Activated T-cell treated with anti-CD3 and anti-CD28 coated beads, Interleukin-2, amount 50 U/mL, for 24 hours (primary cell): ENCODE data around the gene OTOS.

ENCODE experiments used
- DNase-seq: peaks from one replicate; pipeline ENCODE4 v3.0.0-alpha.2; 2020
- H3K27ac Mint-ChIP-seq: 2 replicates; pipeline ENCODE4 v1.8.0; 2020; ENCODE audit warnings: mild to moderate bottlenecking, mixed read lengths
- H3K27me3 Mint-ChIP-seq: 2 replicates; pipeline ENCODE4 v1.8.0; 2020; ENCODE audit warnings: mixed read lengths
- H3K36me3 Mint-ChIP-seq: 2 replicates; pipeline ENCODE4 v1.8.0; 2020; ENCODE audit warnings: low read depth, mixed read lengths
- H3K4me1 Mint-ChIP-seq: 2 replicates; pipeline ENCODE4 v1.8.0; 2020; ENCODE audit warnings: low read depth, mixed read lengths
- H3K4me3 Mint-ChIP-seq: 2 replicates; pipeline ENCODE4 v1.8.0; 2020; ENCODE audit warnings: mild to moderate bottlenecking, moderate library complexity, mixed read lengths
- H3K9me3 Mint-ChIP-seq: 2 replicates; pipeline ENCODE4 v1.8.0; 2020; ENCODE audit warnings: mixed read lengths

Gene OTOS

DNA sequence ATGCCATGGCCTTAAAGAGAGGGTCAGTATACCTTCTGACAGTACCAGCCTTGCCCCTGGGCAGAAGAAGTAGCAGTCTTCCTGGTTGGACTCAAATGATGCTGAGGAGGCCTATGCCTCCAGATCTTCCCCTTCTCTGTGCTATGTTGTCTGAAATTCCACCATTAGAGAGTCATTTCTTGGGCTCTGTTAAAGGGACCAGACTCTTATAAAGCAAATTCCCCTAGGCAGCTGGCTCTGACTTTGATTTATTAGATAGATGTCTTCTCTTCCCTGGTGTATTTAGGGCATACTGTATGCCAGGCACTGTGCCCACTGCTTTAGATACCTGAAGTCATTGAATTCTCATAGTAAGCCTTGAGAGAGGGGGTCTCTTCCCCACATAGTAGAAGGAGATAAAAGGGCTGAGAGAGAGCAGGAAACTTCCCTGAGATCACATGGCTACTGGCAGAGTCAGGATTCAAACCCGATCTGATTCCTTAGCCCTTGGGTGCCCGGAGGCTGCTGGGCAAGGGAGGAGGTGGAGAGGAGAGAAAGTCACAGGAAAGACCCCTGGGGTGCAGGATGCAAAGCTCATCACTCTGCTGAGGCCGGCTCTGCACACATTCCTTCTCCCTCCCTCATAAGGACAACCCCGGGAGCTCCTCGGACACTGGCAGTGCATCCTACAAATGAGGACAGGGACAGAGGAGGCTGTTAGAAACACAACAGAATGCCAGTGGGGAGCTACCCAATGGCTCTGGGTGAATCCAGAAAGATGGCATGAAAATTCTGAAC is 27.4 kb downstream of the OTOS start:
- Mint-ChIP-seq H3K4me3 (no peak overlapping the region), H3K9me3 (no peaks in the 10 kb centered on the region), H3K36me3 (no peaks in the 10 kb centered on the region), H3K27me3 (peaks cover 45% of the 10 kb centered on the region), H3K4me1 (no peaks in the 10 kb centered on the region), H3K27ac (no peak overlapping the region)
- DNase-seq: no peak

DNA sequence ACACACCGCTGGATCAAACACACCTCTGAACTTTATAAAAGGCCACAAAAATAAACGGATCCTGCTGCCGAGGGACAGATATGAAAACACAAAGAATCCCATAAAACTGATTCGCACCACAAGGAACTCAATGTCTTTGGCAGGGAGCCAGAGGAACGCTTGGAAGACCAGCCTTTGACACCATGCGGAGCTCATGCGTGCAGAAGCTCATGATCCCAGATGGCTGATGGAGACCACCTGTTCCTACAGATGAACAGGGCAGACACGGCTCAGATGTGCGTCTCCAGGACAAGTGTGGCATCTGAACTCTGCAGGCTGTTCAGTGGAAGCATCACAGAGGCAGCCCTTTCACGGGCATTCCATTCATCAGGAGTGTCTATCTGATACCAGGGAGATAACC is 29.2 kb downstream of the OTOS start:
- H3K4me3 Mint-ChIP-seq: no peak overlapping the region
- no peaks in the 10 kb centered on the region for H3K9me3 Mint-ChIP-seq
- no peak overlapping the region for H3K27ac Mint-ChIP-seq
- no peaks in the 10 kb centered on the region for H3K36me3 Mint-ChIP-seq
- DNase-seq: no peak
- H3K27me3 Mint-ChIP-seq: peaks cover 54% of the 10 kb centered on the region
- no peaks in the 10 kb centered on the region for H3K4me1 Mint-ChIP-seq

DNA sequence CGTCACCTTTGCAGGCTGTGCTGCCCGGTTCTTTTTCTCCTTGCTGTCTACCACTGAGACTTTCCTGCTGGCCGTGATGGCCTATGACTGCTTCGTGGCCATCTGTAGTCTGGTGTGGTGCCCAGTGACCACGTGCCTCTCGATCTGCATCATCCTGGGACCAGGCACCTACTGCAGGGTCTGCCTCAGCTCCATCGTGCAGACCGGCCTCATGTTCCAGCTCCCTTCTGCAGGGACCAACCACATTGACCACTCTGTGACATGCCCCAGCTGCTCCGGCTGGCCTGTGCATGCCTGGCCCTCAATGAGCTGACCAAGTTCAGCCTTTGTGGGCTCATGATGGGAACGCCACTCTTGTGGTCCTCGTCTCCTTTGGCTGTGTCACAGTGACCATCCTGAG is 31.1 kb downstream of the OTOS start:
- Mint-ChIP-seq H3K4me1 (no peaks in the 10 kb centered on the region), H3K9me3 (no peaks in the 10 kb centered on the region), H3K36me3 (no peaks in the 10 kb centered on the region), H3K4me3 (no peak overlapping the region), H3K27me3 (peaks cover 47% of the 10 kb centered on the region), H3K27ac (no peak overlapping the region)
- DNase-seq: no peak

DNA sequence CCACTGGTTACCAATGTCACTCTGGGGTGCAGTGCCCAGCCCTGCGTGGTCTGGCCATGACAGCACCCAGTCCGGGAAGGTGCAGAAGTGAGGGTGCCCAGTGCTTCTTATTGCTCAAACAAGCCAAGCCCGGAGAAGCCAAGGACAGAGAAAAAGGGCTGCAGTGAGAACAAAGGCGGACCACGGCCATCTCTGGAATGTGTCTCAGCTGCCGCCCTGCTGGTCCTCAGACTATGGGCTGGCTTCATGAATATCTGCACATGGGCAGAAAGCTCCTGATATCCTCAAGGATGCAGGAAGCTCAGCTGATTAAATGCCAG is 33.0 kb downstream of the OTOS start:
- Mint-ChIP-seq H3K4me1 (no peaks in the 10 kb centered on the region), H3K9me3 (no peaks in the 10 kb centered on the region), H3K4me3 (no peak overlapping the region), H3K27ac (no peak overlapping the region), H3K27me3 (peaks cover 43% of the 10 kb centered on the region), H3K36me3 (no peaks in the 10 kb centered on the region)
- no peak for DNase-seq

DNA sequence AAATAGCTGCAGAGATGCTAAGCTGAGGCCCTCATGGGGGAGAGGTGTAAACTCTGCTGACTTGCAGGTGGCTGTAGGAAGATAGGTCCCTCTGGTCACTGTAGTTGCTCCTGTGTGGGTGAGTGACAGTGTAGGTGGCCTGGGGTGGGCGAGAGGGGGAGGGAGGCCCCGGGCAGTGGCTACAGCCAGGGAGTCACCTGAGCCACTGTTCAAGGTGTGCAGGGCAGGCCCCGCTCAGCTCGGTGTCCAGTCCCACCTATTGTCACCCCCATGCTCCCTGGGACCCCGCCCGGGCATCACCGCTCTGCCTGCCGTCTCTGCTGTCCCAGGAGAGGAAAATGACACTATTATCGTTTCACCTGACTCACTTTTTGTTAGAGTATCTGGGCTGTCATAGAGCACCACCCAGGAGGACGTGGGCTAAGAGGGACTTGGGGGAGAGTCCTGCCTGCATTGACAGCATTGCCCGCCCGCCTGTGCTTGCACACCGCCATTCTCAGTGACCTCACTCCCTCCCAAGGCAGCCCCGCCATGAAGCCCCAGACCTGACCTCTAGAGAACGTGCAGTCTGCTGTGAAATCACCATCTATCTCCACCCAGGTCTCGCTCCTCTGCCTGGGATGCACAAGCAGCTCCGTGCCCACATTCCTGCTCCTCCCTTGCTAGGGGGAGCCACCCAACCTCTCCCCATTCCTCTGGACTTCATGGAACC is 33.5 kb downstream of the OTOS start:
- Mint-ChIP-seq H3K4me3 (no peak overlapping the region), H3K27me3 (peaks cover 44% of the 10 kb centered on the region), H3K36me3 (no peaks in the 10 kb centered on the region), H3K9me3 (no peaks in the 10 kb centered on the region), H3K4me1 (no peaks in the 10 kb centered on the region), H3K27ac (no peak overlapping the region)
- no peak for DNase-seq

DNA sequence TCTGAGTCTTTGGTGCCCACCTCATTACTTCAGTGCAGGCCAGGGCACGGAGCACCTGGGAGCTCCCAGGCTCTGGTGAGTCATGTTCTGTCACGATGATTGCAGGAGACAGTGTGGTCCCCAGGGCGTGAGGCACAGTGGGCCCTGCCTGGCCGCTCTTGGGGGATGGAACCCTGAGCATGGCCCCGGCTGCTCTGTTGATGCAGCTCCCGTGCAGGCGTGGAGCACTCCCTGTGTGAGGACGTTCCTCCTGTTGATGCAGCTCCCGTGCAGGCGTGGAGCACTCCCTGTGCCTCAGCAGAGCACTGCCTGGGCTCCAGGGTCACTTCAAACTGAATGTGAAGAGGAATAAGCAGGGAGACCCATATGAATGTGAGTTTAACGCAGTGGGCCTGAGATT is 34.5 kb downstream of the OTOS start:
- H3K36me3 Mint-ChIP-seq: no peaks in the 10 kb centered on the region
- H3K4me1 Mint-ChIP-seq: no peaks in the 10 kb centered on the region
- peaks cover 40% of the 10 kb centered on the region for H3K27me3 Mint-ChIP-seq
- H3K4me3 Mint-ChIP-seq: no peak overlapping the region
- H3K27ac Mint-ChIP-seq: no peak overlapping the region
- DNase-seq: no peak
- H3K9me3 Mint-ChIP-seq: no peaks in the 10 kb centered on the region

DNA sequence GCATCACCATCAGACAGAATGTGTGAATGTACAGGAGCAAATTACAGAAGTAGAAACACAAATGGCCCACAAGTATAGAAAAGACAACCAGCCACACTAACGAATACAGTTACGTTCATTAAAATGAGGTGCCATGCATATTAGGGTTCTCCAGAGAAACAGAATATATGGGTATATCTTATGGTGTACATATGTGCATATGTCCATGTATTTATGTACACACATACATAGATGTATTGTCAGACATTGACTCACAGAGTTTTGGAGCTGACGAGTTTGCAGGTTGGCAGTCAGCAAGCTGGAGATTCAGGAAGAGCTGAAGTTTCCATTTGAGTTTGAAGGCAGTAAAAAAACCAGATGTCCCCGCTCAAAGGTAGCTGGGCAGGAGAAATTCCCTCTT is 37.3 kb downstream of the OTOS start:
- no peak overlapping the region for H3K27ac Mint-ChIP-seq
- H3K4me3 Mint-ChIP-seq: no peak overlapping the region
- DNase-seq: no peak
- H3K4me1 Mint-ChIP-seq: no peaks in the 10 kb centered on the region
- H3K9me3 Mint-ChIP-seq: no peaks in the 10 kb centered on the region
- H3K36me3 Mint-ChIP-seq: no peaks in the 10 kb centered on the region
- peaks cover 55% of the 10 kb centered on the region for H3K27me3 Mint-ChIP-seq

DNA sequence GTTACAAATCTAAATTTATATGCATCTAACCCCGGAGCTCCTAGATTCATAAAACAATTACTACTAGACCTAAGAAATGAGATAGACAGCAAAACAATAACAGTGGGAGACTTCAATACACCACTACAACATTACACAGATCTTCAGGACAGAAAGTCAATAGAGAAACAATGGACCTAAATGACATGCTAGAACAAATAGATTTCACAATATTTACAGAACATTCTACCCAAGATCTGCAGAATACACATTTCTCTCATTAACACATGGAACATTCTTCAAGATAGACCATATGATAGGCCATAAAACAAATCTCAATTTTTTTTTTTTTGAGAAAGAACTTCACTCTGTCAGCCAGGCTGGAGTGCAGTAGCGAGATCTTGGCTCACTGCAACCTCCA is 42.1 kb downstream of the OTOS start:
- Mint-ChIP-seq H3K9me3 (no peaks in the 10 kb centered on the region), H3K27me3 (peaks cover 86% of the 10 kb centered on the region), H3K27ac (no peak overlapping the region), H3K36me3 (no peaks in the 10 kb centered on the region), H3K4me1 (no peaks in the 10 kb centered on the region), H3K4me3 (no peak overlapping the region)
- no peak for DNase-seq

DNA sequence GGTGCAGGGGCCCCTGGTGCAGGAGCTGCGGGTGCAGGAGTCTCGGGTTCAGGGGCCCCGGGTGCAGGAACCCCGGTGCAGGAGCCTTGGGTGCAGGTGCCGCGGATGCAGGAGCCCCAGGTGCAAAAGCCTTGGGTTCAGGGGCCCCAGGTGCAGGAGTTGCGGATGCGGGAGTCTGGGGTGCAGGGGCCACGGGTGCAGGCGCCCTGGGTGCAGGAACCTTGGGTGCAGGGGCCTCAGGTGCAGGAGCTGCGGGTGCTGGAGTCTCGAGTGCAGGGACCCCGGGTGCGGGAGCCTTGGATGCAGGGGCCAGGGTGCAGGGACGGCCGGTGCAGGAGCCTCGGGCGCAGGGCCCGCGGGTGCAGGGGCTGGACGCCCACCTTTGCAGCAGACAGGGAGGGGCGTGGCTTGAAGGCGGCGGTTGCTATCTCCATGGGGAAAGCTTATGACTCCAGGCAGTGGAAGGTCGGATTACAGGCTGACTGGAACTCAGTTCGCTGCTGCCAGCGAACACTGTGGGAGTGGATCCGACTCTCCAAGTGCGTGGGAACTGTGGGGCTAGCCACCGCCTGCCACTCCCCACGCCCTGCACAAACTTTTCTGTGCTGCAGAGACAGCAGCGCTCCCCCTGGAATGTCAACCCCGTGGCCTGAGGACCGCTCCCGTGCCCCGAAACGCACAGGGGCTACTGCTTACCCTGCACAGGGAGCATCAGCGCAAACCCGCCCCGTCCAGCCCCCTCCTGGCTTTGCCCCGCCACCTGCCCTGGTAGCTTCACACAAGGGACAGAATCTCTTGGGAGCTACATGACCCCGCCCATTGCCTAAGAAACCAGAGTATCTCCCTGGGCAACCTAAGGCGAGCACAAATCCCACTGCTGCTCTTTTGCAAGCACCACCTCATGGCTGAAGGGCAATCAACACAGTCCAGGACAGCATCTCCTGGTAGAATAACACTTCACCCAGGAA is 44.6 kb downstream of the OTOS start:
- Mint-ChIP-seq H3K27ac (no peak overlapping the region), H3K27me3 (peaks cover 87% of the 10 kb centered on the region), H3K36me3 (no peaks in the 10 kb centered on the region), H3K9me3 (no peaks in the 10 kb centered on the region), H3K4me1 (no peaks in the 10 kb centered on the region), H3K4me3 (no peak overlapping the region)
- DNase-seq: no peak

DNA sequence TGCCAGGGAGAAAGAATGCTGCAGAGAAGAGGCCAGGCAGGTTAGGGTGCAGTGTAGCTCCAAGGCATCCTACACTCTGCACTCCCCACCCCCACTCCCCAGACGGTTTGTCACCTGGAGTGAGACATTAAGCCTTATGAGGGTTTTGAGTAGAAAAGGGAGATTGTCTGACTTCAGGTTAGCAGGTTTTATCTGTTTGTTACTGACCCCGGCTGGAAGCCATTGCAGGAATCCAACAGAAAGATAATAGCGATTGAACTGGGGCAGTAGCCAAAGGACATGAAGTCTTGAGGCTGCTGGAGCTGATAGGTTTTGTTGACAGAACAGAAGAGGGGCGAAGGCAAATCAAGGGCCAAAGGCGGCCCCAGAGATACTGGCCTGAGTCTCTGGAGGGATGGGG is 51.2 kb downstream of the OTOS start:
- Mint-ChIP-seq H3K4me1 (no peaks in the 10 kb centered on the region), H3K4me3 (no peak overlapping the region), H3K9me3 (peaks cover 20% of the 10 kb centered on the region), H3K27me3 (peaks cover 60% of the 10 kb centered on the region), H3K36me3 (no peaks in the 10 kb centered on the region), H3K27ac (no peak overlapping the region)
- DNase-seq: no peak
